H1 (cell line): ENCODE results near the gene RPL7L1. TPM values are rescaled to one million over a fixed set of nuclear protein-coding genes. Genes with fewer than 3 reads are reported as not detected.

Experiments used
- CTCF ChIA-PET: fragments of 300-600 bp; sonication (Branson Sonifier 250); formaldehyde crosslinking; loops from one replicate; lab custom pipeline; 2021; ENCODE audit not compliant: partially characterized antibody; lab: Charles Lee
- POLR2A ChIA-PET: fragments of 300-600 bp; sonication (Branson Sonifier 250); formaldehyde crosslinking; loops from one replicate; lab custom pipeline; 2021; ENCODE audit warnings: inconsistent platforms; ENCODE audit not compliant: partially characterized antibody; lab: Charles Lee
- DNase-seq, 2 experiments: peaks; one replicate each; pipeline versions ENCODE4 v3.0.0 to v3.0.0-alpha.2; 2010 to 2022; ENCODE audit warnings: low spot score in 2 of 2, low read depth in 1 of 2, mixed read lengths in 1 of 2
- FAIRE-seq: peaks from 2 replicates; lab custom pipeline; 2011; peaks lifted over from hg19 to GRCh38; lab: Jason Lieb, UNC
- H2AFZ ChIP-seq: 2 replicates; pipeline ENCODE4 v1.8.1; 2012; ENCODE audit warnings: low read length, inconsistent platforms
- H2AK5ac ChIP-seq: 2 replicates; pipeline ENCODE4 v1.6.1; 2013; ENCODE audit warnings: low read depth, low read length
- H2BK120ac ChIP-seq: replicated peaks from 2 replicates; pipeline ENCODE3; 2013; ENCODE audit warnings: low read depth, low read length, inconsistent platforms
- H2BK12ac ChIP-seq: 2 replicates; pipeline ENCODE4 v1.6.1; 2013; ENCODE audit warnings: low read depth, low read length
- H2BK15ac ChIP-seq: 2 replicates; pipeline ENCODE4 v1.6.1; 2013; ENCODE audit warnings: low read length
- H2BK20ac ChIP-seq: 2 replicates; pipeline ENCODE4 v1.6.1; 2013; ENCODE audit warnings: low read length
- H2BK5ac ChIP-seq: 2 replicates; pipeline ENCODE4 v1.6.1; 2013; ENCODE audit warnings: low read depth, low read length
- H3K14ac ChIP-seq: 2 replicates; pipeline ENCODE4 v1.6.1; 2013; ENCODE audit warnings: inconsistent platforms; ENCODE audit not compliant: insufficient read length
- H3K18ac ChIP-seq: 2 replicates; pipeline ENCODE4 v1.6.1; 2013; ENCODE audit warnings: low read length; ENCODE audit errors: extremely low read depth
- H3K23ac ChIP-seq: 2 replicates; pipeline ENCODE4 v1.6.1; 2013; ENCODE audit warnings: inconsistent platforms; ENCODE audit not compliant: insufficient read length
- H3K23me2 ChIP-seq: 2 replicates; pipeline ENCODE4 v1.6.1; 2013; ENCODE audit warnings: low read depth, low read length
- H3K27ac ChIP-seq: 2 replicates; pipeline ENCODE4 v1.6.1; 2011; ENCODE audit warnings: low read depth, low read length, inconsistent platforms
- H3K27me3 ChIP-seq, 4 experiments: replicated peaks in 1 of 4; 1 replicate in 1 of 4; 2 replicates in 3 of 4; pipeline versions ENCODE4 v1.6.1 to v1.8.1; 2011 to 2013; ENCODE audit warnings: low read length in 3 of 4, mild to moderate bottlenecking in 3 of 4, inconsistent platforms in 2 of 4, mixed read lengths in 2 of 4, moderate library complexity in 1 of 4; ENCODE audit not compliant: control insufficient read depth in 3 of 4, insufficient read depth in 3 of 4; ENCODE audit errors: extremely low read depth in 1 of 4
- H3K36me3 ChIP-seq, 4 experiments: 2 replicates each; pipeline versions ENCODE4 v1.6.1 to v1.8.1; 2011 to 2013; ENCODE audit warnings: mild to moderate bottlenecking in 4 of 4, low read length in 3 of 4, moderate library complexity in 2 of 4, control low read depth in 1 of 4, inconsistent platforms in 1 of 4; ENCODE audit not compliant: insufficient read depth in 4 of 4, control insufficient read depth in 2 of 4
- H3K4ac ChIP-seq: replicated peaks from 2 replicates; pipeline ENCODE3; 2013; ENCODE audit warnings: low read length, low read depth, mixed read lengths, inconsistent platforms; ENCODE audit not compliant: insufficient read length
- H3K4me1 ChIP-seq, 4 experiments: replicated peaks in 1 of 4; 1 replicate in 1 of 4; 2 replicates in 3 of 4; pipeline versions ENCODE4 v1.6.1 to v1.8.1; 2011 to 2013; ENCODE audit warnings: low read length in 3 of 4, inconsistent platforms in 2 of 4, mixed read lengths in 1 of 4; ENCODE audit not compliant: insufficient read depth in 4 of 4, control insufficient read depth in 3 of 4
- H3K4me2 ChIP-seq, 2 experiments: 2 replicates each; pipeline versions ENCODE4 v1.6.1 to v1.8.1; 2011 to 2013; ENCODE audit warnings: low read depth in 2 of 2, low read length in 2 of 2, control low read depth in 1 of 2, inconsistent platforms in 1 of 2, mild to moderate bottlenecking in 1 of 2; ENCODE audit not compliant: insufficient read depth in 1 of 2
- H3K4me3 ChIP-seq, 4 experiments: fragments of 200-600, 300-600 bp in 1 of 4; sonication (generic), shearing (Covaris generic), sonication (Bioruptor Twin) in 1 of 4; 2 replicates each; pipeline versions ENCODE4 v1.5.1 to v1.8.1; 2011 to 2016; ENCODE audit warnings: low read length in 4 of 4, low read depth in 3 of 4, control low read depth in 2 of 4, inconsistent platforms in 2 of 4, mild to moderate bottlenecking in 2 of 4, mixed read lengths in 1 of 4, moderate library complexity in 1 of 4; ENCODE audit not compliant: insufficient read depth in 2 of 4; ENCODE audit errors: extremely low read depth in 1 of 4
- H3K56ac ChIP-seq: replicated peaks from 2 replicates; pipeline ENCODE3; 2013; ENCODE audit warnings: low read depth, mild to moderate bottlenecking, mixed read lengths, low read length, inconsistent platforms; ENCODE audit not compliant: insufficient read length
- H3K79me1 ChIP-seq: 2 replicates; pipeline ENCODE4 v1.6.1; 2013; ENCODE audit warnings: low read depth, low read length, control low read depth
- H3K79me2 ChIP-seq, 2 experiments: 2 replicates each; pipeline versions ENCODE4 v1.6.1 to v1.8.1; 2012 to 2013; ENCODE audit warnings: low read length in 2 of 2, mild to moderate bottlenecking in 2 of 2, inconsistent platforms in 1 of 2; ENCODE audit not compliant: insufficient read depth in 2 of 2, control insufficient read depth in 1 of 2
- H3K9ac ChIP-seq, 4 experiments: replicated peaks in 1 of 4; 1 replicate in 1 of 4; 2 replicates in 3 of 4; pipeline versions ENCODE4 v1.6.1 to v1.8.1; 2011 to 2013; ENCODE audit warnings: low read depth in 3 of 4, low read length in 3 of 4, control low read depth in 2 of 4, mild to moderate bottlenecking in 2 of 4, moderate library complexity in 2 of 4, inconsistent platforms in 1 of 4; ENCODE audit errors: extremely low read depth in 1 of 4
- H3K9me3 ChIP-seq, 2 experiments: 2 replicates each; pipeline versions ENCODE4 v1.6.1 to v1.8.1; 2012 to 2013; ENCODE audit warnings: mild to moderate bottlenecking in 2 of 2, moderate library complexity in 2 of 2, control low read depth in 1 of 2, inconsistent platforms in 1 of 2, low read depth in 1 of 2, low read length in 1 of 2, mixed read lengths in 1 of 2; ENCODE audit not compliant: insufficient read depth in 2 of 2
- H4K20me1 ChIP-seq, 2 experiments: replicated peaks in 1 of 2; 2 replicates each; pipeline versions ENCODE3 to v1.8.1; 2011 to 2013; ENCODE audit warnings: inconsistent platforms in 2 of 2, low read length in 2 of 2, mild to moderate bottlenecking in 1 of 2; ENCODE audit not compliant: insufficient read depth in 2 of 2, control insufficient read depth in 1 of 2
- H4K5ac ChIP-seq: 2 replicates; pipeline ENCODE4 v1.6.1; 2013; ENCODE audit warnings: low read length, low read depth, mixed read lengths, inconsistent platforms; ENCODE audit not compliant: insufficient read length
- H4K8ac ChIP-seq: 2 replicates; pipeline ENCODE4 v1.8.0; 2013; ENCODE audit warnings: mild to moderate bottlenecking, moderate library complexity, low read length, inconsistent platforms; ENCODE audit not compliant: insufficient read depth; ENCODE audit errors: extremely low read depth
- H4K91ac ChIP-seq: replicated peaks from 2 replicates; pipeline ENCODE3; 2013; ENCODE audit warnings: low read length, mixed read lengths, inconsistent platforms; ENCODE audit not compliant: insufficient read length
- CBX5 ChIP-seq: fragments of 300-800, 300-1000 bp; sonication (generic); IDR thresholded peaks from 2 replicates; pipeline ENCODE4 v1.7.1; 2016; ENCODE audit warnings: antibody characterized with exemption, low read length, low read depth
- CHD2 ChIP-seq: IDR thresholded peaks from 2 replicates; pipeline ENCODE4 v1.6.1; 2012; ENCODE audit warnings: low read length, improper control_type of control experiment
- E2F6 ChIP-seq: IDR thresholded peaks from 2 replicates; pipeline ENCODE4 v1.6.1; 2012; ENCODE audit warnings: inconsistent platforms
- EGR1 ChIP-seq: IDR thresholded peaks from 2 replicates; pipeline ENCODE4 v1.6.1; 2011; ENCODE audit warnings: low read depth, low read length, borderline replicate concordance
- HDAC2 ChIP-seq, 2 experiments: fragments of 300-600 bp in 1 of 2; sonication (generic) in 1 of 2; IDR thresholded peaks; 2 replicates each; pipeline ENCODE4 v1.6.1; 2011 to 2012; ENCODE audit warnings: low read depth in 2 of 2, low read length in 2 of 2, mild to moderate bottlenecking in 2 of 2, moderate library complexity in 2 of 2, borderline replicate concordance in 1 of 2, inconsistent platforms in 1 of 2
- JUND ChIP-seq: IDR thresholded peaks from 2 replicates; pipeline ENCODE4 v1.6.1; 2011; ENCODE audit warnings: mild to moderate bottlenecking, improper control_type of control experiment, low read length
- SP1 ChIP-seq: IDR thresholded peaks from 2 replicates; pipeline ENCODE4 v1.6.1; 2011; ENCODE audit warnings: low read depth, low read length
- SP4 ChIP-seq: IDR thresholded peaks from 2 replicates; pipeline ENCODE4 v1.6.1; 2012; ENCODE audit warnings: low read length, inconsistent platforms
- USF2 ChIP-seq: IDR thresholded peaks from 2 replicates; pipeline ENCODE4 v1.6.1; 2011; ENCODE audit warnings: low read length, improper control_type of control experiment
- WGBS, 2 experiments: shearing (Covaris generic) in 1 of 2; methylation state at CpG; one replicate each; pipeline versions ENCODE4 v1.1.6 to v1.1.7; 2013 to 2015; ENCODE audit warnings: low lambda C conversion rate in 2 of 2, mixed read lengths in 2 of 2, inconsistent platforms in 1 of 2, low coverage in 1 of 2, missing lambda C conversion rate in 1 of 2; ENCODE audit not compliant: insufficient replicate concordance in 2 of 2, insufficient coverage in 1 of 2, insufficient read length in 1 of 2; ENCODE audit errors: extremely low coverage in 1 of 2, missing lambda C conversion rate in 1 of 2; 5-methylcytosine and 5-hydroxymethylcytosine counted together
- polyA plus RNA-seq, 7 experiments: library from polyadenylated mRNA; depleted of rRNA in 3 of 7; stranded (reverse) in 5 of 7; unstranded in 2 of 7; fragments of >200 nt in 5 of 7; fragments of 200-250 nt in 2 of 7; gene quantifications; 1 replicate in 5 of 7; 2 replicates in 1 of 7; 4 replicates in 1 of 7; pipeline versions ENCODE4 v1.2.1 to v1.2.3, GENCODE V29; 2011 to 2013; ENCODE audit warnings: missing spikeins in 2 of 7, mixed read lengths in 2 of 7
- total RNA-seq: library from RNA; stranded (reverse); fragmentation: NEBNext Ultra II Directional; extraction: Animal tissue kit (Norgen Biotek cat#: 25700); gene quantifications from 2 replicates; pipeline ENCODE4 v1.2.1, GENCODE V29; 2021

Gene RPL7L1
- total and polyA plus RNA-seq, 2 of the 8 experiments (the other 6 are each of a cell fraction or from before 2014, with no cell fraction given), result 31.0 to 117 TPM

- WGBS, 2 experiments, result 36% methylated on average over 11 of the region's 11 CpGs; no CpG with 5 or more reads in 1 of the 2 experiments
- Histone ChIP-seq H3K27ac (no peak overlapping the region), H3K4me3 (no peak overlapping the region)
- no peak for TF ChIP-seq JUND
- no peak for TF ChIP-seq SP4
- no peak for TF ChIP-seq SP1
- TF ChIP-seq CHD2, result no peak
- TF ChIP-seq HDAC2 (IDR thresholded peaks at IDR 0.05; ENCODE audit: borderline replicate concordance in 1 of 2, low read depth in 2 of 2, low read length in 2 of 2), result no peak
- no peak for TF ChIP-seq E2F6
- TF ChIP-seq CBX5, result no peak
- TF ChIP-seq USF2, result no peak
- TF ChIP-seq EGR1, result no peak
Measured at GRCh38 chr6:42901538-42901957, 22.1 kb downstream of the RPL7L1 start.

More at GRCh38 chr6:42901538-42901957, 22.1 kb downstream of the RPL7L1 start:
- no peak overlapping the region for H2BK12ac ChIP-seq
- H3K4me2 ChIP-seq, result no peak overlapping the region
- H3K4me1 ChIP-seq, result peaks cover 2 to 8% (median 7%) of the 10 kb centered on the region in 4 experiments; a peak in 5 of 7 replicates
- no peak overlapping the region for H2BK120ac ChIP-seq
- no peak overlapping the region for H3K18ac ChIP-seq
- DNase-seq, result peak in 1 of 2 experiments; percentile 75
- no peak overlapping the region for H2AFZ ChIP-seq
- no peaks in the 10 kb centered on the region for H3K79me2 ChIP-seq
- peak; percentile 86 for FAIRE-seq
- no peak overlapping the region for H2BK20ac ChIP-seq
- no peak overlapping the region for H3K56ac ChIP-seq
- no peak overlapping the region for H4K5ac ChIP-seq
- no peaks in the 10 kb centered on the region; the same call in 1 of the 2 replicates for H3K79me1 ChIP-seq
- H2BK5ac ChIP-seq, result no peak overlapping the region
- CTCF ChIA-PET, result interaction anchor here (0.6 to 3.0 kb wide), 27 partner anchors 8 to 256 kb away, joined by 3 to 21 read pairs (median 4); partner anchors contain the start of genes CNPY3, KLHDC3, MEA1 and PPP2R5D
- H3K23me2 ChIP-seq, result no peaks in the 10 kb centered on the region
- POLR2A ChIA-PET, result interaction anchor here (0.8 to 3.4 kb wide), 6 partner anchors 9 to 28 kb away, joined by 3 to 12 read pairs (median 4); partner anchors contain the start of genes CNPY3 and RPL7L1
- no peaks in the 10 kb centered on the region for H3K9me3 ChIP-seq
- H4K8ac ChIP-seq, result no peak overlapping the region
- no peak overlapping the region for H2BK15ac ChIP-seq
- no peaks in the 10 kb centered on the region for H3K36me3 ChIP-seq
- no peak overlapping the region for H2AK5ac ChIP-seq
- H3K27me3 ChIP-seq, result no peaks in the 10 kb centered on the region
- no peak overlapping the region for H4K91ac ChIP-seq
- no peak overlapping the region for H3K4ac ChIP-seq
- no peak overlapping the region for H3K23ac ChIP-seq
- no peaks in the 10 kb centered on the region for H4K20me1 ChIP-seq
- H3K9ac ChIP-seq, result no peak overlapping the region
- no peak overlapping the region for H3K14ac ChIP-seq
